HG02973 (cell line): Measurements from ENCODE around the gene TCP1.
"Not testable (repeated sequence)": the region's sequence is repeated elsewhere in the genome, so short reads cannot be mapped to it uniquely, and the experiment has no call there.

Source experiments
- ATAC-seq: cut with Tn5 transposase; IDR thresholded peaks from one replicate; pipeline ENCODE4 v1.9.1; 2021; ENCODE audit warnings: moderate library complexity; ENCODE audit not compliant: unreplicated experiment

Gene TCP1

GRCh38 chr6:159817951-159818739, 28.7 kb upstream of the TCP1 start:
- ATAC-seq, result no peak

DNA sequence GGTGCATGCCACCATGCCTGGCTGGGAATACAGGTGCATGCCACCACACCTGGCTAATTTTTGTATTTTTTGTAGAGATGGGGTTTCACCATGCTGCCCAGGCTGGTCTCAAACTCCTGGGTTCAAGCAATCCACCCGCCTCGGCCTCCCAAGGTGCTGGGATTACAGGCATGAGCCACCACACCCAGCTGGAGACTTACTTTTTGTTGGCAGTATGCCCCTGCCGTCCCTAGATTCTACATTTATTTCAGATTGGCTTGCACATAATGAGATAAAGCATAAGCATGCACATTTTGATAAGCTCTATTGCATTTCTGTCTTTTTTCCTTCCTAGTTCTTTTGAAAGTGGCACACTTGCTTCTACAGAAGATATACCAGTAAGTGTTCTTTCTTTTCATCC, 27.4 kb upstream of the TCP1 start:
- ATAC-seq, result not testable (repeated sequence)

GRCh38 chr6:159815410-159815809, 26.0 kb upstream of the TCP1 start:
- no peak for ATAC-seq

- no peak for ATAC-seq
These were observed 24.4 kb upstream of the TCP1 start for GRCh38 chr6:159813781-159814180.

DNA sequence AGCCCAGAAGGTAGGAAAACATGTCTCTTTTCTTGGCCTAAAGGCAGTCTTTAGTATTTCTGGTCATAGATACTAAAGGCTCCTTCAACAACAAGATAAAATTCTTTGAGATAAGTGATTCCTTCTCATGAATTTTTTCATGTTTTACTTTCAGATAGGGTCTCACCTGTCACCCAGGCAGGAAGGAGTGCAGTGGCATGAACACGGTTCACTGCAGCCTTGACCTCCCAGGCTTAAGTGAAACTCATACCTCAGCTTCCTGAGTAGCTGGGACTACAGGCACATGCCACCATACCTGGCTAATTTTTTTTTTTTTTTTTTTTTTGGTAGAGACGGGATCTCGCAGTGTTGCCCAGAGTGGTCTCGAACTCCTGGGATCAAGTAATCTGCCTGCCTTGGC, 19.7 kb upstream of the TCP1 start:
- ATAC-seq, result no peak

DNA sequence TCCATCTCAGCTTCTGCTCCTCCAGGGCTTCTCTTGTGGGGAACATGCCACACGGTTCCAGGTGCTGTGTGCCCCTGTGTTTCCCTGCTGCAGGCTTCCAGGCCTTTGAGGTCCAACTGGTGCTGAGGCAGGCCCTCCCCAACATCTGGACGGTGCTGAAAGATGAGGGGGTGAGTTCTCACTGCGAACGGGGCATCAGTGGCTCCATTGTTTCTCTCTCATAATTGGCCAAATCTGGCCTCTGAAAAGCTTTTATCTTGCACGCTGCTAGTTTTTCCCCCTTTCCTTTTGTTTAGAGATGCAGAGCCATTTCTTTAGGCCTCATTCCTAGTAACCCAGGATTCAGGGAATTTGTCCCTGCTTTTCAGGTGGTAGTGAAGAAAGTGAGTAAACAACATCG, 19.2 kb upstream of the TCP1 start:
- no peak for ATAC-seq

DNA sequence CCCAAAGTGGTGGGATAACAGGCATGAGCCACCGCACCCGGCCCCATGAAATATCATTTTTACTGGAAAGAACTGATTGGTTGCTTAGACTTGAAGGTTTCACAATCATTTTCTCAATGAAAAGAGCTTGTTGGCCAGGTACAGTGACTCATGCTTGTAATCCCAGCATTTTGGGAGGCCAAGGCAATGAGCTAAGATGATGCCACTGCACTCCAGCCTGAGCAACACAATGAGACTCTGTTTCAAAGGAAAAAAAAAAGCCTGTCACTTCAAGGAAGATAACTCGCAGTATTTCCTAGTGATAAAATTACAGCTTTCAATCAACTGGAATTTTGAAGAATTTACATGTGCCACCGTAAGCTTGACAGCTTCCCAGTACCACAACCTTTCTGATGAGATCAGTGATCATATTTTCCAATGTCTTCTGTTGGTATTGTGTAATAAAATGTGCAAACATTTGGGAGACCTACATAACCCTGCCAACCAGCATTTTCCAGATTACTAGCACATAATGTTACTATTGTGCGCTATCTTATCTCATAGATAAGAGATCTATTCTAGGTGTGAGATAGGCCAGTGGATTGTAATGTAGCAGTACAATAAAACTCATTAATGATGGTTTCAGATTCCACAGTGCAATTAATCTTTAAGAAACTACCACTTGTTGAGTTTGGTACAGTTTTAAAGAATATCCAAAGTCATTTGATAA, 17.9 kb upstream of the TCP1 start:
- ATAC-seq, result no peak

GRCh38 chr6:159806021-159806458, 16.6 kb upstream of the TCP1 start:
- no peak for ATAC-seq

DNA sequence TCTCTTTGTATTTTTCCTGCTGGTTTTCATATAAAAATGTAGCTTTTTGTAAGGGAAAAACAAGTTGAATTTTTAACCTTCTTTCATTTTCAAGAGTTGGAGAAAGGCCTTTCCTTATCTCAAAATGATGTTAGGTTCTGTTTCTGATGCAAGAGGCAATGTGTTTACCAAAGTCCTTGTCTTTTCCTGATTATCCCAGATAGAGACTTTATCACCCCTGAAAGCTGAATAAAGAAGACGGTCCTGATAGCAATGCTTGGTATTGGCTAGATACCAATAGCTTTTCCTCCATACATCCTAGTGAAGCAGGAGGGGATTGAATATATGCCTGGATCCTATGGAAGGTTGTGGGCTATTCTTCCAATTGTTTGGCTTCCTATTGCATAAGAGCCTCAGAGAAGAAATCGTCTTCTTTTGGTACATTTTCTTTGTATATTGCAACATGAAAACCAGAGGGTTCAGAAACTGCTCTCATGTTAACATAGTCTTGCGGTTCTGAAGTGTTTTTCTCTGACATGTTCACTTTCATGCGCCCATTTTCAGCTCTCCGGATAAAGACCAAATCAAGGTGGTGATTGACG, 16.1 kb upstream of the TCP1 start:
- no peak for ATAC-seq

- no peak for ATAC-seq
These were observed 15.1 kb upstream of the TCP1 start for GRCh38 chr6:159804504-159804903.

GRCh38 chr6:159801935-159802334, 12.5 kb upstream of the TCP1 start:
- no peak for ATAC-seq

- no peak for ATAC-seq
These were observed 10.9 kb upstream of the TCP1 start, which contains the start of gene PNLDC1 for GRCh38 chr6:159800141-159800865. Gene PNLDC1, plus strand, starts transcription at chr6:159800276. Its CDS starts 32 bp downstream, at chr6:159800308.

DNA sequence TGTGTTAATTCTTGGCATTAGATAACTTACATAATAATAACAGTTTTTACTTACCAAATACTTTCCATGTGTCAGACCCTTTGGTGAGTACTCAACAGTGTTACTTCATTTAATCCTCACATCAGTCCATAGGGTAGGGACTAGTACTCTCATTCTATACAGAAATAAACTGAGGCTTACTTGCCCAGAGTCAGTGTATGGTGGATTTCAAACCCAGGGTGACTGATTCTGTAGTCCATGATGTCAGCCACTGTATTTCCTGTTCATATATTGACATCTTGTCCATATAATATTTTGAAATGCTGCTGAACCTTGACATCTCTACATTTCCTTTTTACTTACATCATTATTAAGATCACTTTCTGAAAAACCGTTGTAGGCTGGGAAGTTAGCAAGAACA, 8.2 kb upstream of the TCP1 start:
- ATAC-seq, result no peak

GRCh38 chr6:159794976-159795375, 5.6 kb upstream of the TCP1 start:
- not testable (repeated sequence) for ATAC-seq

DNA sequence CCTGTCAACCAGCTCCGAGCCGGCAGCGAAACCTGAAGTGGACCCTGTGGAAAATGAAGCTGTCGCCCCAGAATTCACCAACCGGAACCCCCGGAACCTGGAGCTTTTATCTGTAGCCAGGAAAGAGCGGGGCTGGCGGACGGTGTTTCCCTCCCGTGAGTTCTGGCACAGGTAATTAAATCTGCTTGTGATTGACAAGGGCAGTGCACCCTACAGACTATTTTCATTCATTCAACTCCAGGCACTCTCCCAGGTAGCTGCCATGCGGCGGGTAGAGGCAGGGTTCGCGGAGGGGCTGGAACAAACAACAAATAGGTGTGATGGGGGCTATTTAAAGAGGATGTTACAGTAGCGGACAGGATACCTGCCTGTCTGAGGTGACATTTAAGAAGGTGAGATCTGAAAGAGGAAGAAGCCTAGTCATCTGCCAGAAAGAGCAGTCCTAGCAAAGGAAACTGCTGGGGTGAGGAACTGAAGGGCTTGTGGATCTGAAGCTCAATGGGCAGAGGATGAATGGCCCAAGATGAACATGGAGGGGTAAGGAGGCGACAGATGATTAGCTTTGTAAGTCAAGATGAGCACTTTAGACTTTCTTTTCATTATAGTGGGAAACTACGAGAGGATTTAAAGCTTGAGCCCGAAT, 1.7 kb upstream of the TCP1 start:
- ATAC-seq, result no peak

GRCh38 chr6:159790149-159790955, 950 bp upstream of the TCP1 start, which contains the start of gene MRPL18:
Gene MRPL18, plus strand, starts transcription at chr6:159790467. Its CDS starts 121 bp downstream, at chr6:159790588.
- ATAC-seq, result peak; percentile 85

- ATAC-seq, result peak; percentile 0
These were observed 537 bp downstream of the TCP1 start for GRCh38 chr6:159788753-159789376.

DNA sequence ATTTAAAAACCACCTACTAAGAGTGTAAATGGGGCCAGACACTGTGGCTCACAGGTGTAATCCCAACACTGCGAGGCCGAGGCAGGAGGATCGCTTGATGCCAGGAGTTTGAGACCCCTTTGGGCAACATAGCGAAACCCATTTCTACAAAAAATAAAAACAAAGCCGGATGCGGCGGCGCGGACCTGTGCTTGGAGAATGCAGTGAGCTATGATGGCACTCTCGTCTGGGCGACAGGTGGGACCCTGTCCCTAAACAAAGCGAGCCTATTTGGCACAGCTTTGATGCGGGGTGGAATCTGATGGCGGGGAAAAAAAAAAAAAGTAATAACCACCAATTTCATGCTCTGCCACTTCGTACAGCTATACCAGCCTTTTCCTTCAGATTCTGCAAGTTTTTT, 1.1 kb downstream of the TCP1 start:
- no peak for ATAC-seq

GRCh38 chr6:159778542-159779103, 10.8 kb downstream of the TCP1 start:
- ATAC-seq, result no peak
